Head of caudate nucleus (tissue), 42 donors: ENCODE measurements around the gene ATP6V0C.
A peak's percentile ranks its signal among the peaks of the same experiment; 100 is the strongest.
"Not testable (repeated sequence)": the region's sequence is repeated elsewhere in the genome, so short reads cannot be mapped to it uniquely, and the experiment has no call there.

Experiments used
- DNase-seq, 42 donors: peaks; one replicate each; pipeline versions ENCODE4 v3.0.0 to v3.0.0-alpha.2; 2020 to 2021; ENCODE audit warnings: mixed read lengths in 7 of 42
- intact Hi-C: fragments of 100-400 bp; cut with DNase I; formaldehyde crosslinking; loops from one replicate; pipeline ENCODE4 v1.15.0; 2022

Gene ATP6V0C

GRCh38 chr16:2531696-2532493 lies 18.1 kb downstream of the ATP6V0C start:
- DNase-seq = peak; percentile 95 to 99 (median 98)
- intact Hi-C loops = loop anchor here (10.0 kb wide), 1 partner anchor 63 kb away; no protein-coding TSS in a partner anchor

- DNase-seq = peak; percentile 53 to 90 (median 75)
- intact Hi-C loops = loop anchor here (10.0 kb wide), 1 partner anchor 62 kb away; no protein-coding TSS in a partner anchor
Observed at GRCh38 chr16:2532494-2533141, 18.9 kb downstream of the ATP6V0C start.

GRCh38 chr16:2533142-2533755 lies 19.5 kb downstream of the ATP6V0C start:
- intact Hi-C loops = loop anchor here (10.0 kb wide), 1 partner anchor 62 kb away; no protein-coding TSS in a partner anchor
- peak in 1 of 42 donors; percentile 1 for DNase-seq

- peak in 1 of 42 donors; percentile 1 for DNase-seq
- intact Hi-C loops = loop anchor here (10.0 kb wide), 1 partner anchor 61 kb away; no protein-coding TSS in a partner anchor
Observed at GRCh38 chr16:2533912-2534311, 20.2 kb downstream of the ATP6V0C start.

GRCh38 chr16:2534335-2534734 lies 20.6 kb downstream of the ATP6V0C start:
- intact Hi-C loops = loop anchor here (10.0 kb wide), 1 partner anchor 60 kb away; no protein-coding TSS in a partner anchor
- DNase-seq = not testable (repeated sequence)

- DNase-seq = peak in 3 of 42 donors; percentile 2 to 19 (median 4)
- intact Hi-C loops = loop anchor here (10.0 kb wide), 1 partner anchor 59 kb away; no protein-coding TSS in a partner anchor
Observed at GRCh38 chr16:2535625-2536013, 21.9 kb downstream of the ATP6V0C start.

GRCh38 chr16:2537451-2538379 lies 24.0 kb downstream of the ATP6V0C start, which contains the start of gene PDPK1:
Gene PDPK1, plus strand, starts transcription at chr16:2538021. Its CDS starts 92 bp downstream, at chr16:2538113.
- peak; percentile 87 to 98 (median 96) for DNase-seq

GRCh38 chr16:2539192-2539844 lies 25.6 kb downstream of the ATP6V0C start:
- DNase-seq = peak in 1 of 42 donors; percentile 1
- intact Hi-C loops = loop anchor here (10.0 kb wide), 1 partner anchor 55 kb away; no protein-coding TSS in a partner anchor

More at GRCh38 chr16:2537451-2538379, 24.0 kb downstream of the ATP6V0C start, which contains the start of gene PDPK1:
- intact Hi-C loops = loop anchor here (10.0 kb wide), 1 partner anchor 57 kb away; no protein-coding TSS in a partner anchor

- peak in 31 of 42 donors; percentile 27 to 83 (median 55) for DNase-seq
- intact Hi-C loops = loop anchor here (10.0 kb wide), 1 partner anchor 55 kb away; no protein-coding TSS in a partner anchor
Observed at GRCh38 chr16:2539845-2540458, 26.2 kb downstream of the ATP6V0C start.

- intact Hi-C loops = not testable (repeated sequence)
- DNase-seq = peak in 1 of 42 donors; percentile 25
Observed at GRCh38 chr16:2540912-2541311, 27.2 kb downstream of the ATP6V0C start.

- intact Hi-C loops = not testable (repeated sequence)
Observed at GRCh38 chr16:2541409-2541808, 27.7 kb downstream of the ATP6V0C start.

GRCh38 chr16:2543771-2544170 lies 30.0 kb downstream of the ATP6V0C start:
- intact Hi-C loops = not testable (repeated sequence)
- DNase-seq = peak in 1 of 42 donors; percentile 37

More at GRCh38 chr16:2541409-2541808, 27.7 kb downstream of the ATP6V0C start:
- not testable (repeated sequence) for DNase-seq

- DNase-seq, intact Hi-C loops: not testable (repeated sequence)
Observed at GRCh38 chr16:2550283-2550878, 36.6 kb downstream of the ATP6V0C start.

GRCh38 chr16:2551420-2551889 lies 37.7 kb downstream of the ATP6V0C start:
- intact Hi-C loops = not testable (repeated sequence)
- peak in 3 of 42 donors; percentile 6 to 14 (median 8) for DNase-seq

GRCh38 chr16:2554709-2555425 lies 41.1 kb downstream of the ATP6V0C start:
- DNase-seq, intact Hi-C loops: not testable (repeated sequence)
